NCI-H446 (cell line): ENCODE measurements around the gene ATP8B4.
A peak's percentile ranks its signal among the peaks of the same experiment; 100 is the strongest.
"Not testable (repeated sequence)": the region's sequence is repeated elsewhere in the genome, so short reads cannot be mapped to it uniquely, and the experiment has no call there.

Source experiments
- DNase-seq, 2 experiments: peaks; one replicate each; lab custom pipeline; 2025; lab: John Stamatoyannopoulos, UW

Gene ATP8B4, protein sequence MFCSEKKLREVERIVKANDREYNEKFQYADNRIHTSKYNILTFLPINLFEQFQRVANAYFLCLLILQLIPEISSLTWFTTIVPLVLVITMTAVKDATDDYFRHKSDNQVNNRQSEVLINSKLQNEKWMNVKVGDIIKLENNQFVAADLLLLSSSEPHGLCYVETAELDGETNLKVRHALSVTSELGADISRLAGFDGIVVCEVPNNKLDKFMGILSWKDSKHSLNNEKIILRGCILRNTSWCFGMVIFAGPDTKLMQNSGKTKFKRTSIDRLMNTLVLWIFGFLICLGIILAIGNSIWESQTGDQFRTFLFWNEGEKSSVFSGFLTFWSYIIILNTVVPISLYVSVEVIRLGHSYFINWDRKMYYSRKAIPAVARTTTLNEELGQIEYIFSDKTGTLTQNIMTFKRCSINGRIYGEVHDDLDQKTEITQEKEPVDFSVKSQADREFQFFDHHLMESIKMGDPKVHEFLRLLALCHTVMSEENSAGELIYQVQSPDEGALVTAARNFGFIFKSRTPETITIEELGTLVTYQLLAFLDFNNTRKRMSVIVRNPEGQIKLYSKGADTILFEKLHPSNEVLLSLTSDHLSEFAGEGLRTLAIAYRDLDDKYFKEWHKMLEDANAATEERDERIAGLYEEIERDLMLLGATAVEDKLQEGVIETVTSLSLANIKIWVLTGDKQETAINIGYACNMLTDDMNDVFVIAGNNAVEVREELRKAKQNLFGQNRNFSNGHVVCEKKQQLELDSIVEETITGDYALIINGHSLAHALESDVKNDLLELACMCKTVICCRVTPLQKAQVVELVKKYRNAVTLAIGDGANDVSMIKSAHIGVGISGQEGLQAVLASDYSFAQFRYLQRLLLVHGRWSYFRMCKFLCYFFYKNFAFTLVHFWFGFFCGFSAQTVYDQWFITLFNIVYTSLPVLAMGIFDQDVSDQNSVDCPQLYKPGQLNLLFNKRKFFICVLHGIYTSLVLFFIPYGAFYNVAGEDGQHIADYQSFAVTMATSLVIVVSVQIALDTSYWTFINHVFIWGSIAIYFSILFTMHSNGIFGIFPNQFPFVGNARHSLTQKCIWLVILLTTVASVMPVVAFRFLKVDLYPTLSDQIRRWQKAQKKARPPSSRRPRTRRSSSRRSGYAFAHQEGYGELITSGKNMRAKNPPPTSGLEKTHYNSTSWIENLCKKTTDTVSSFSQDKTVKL

DNA sequence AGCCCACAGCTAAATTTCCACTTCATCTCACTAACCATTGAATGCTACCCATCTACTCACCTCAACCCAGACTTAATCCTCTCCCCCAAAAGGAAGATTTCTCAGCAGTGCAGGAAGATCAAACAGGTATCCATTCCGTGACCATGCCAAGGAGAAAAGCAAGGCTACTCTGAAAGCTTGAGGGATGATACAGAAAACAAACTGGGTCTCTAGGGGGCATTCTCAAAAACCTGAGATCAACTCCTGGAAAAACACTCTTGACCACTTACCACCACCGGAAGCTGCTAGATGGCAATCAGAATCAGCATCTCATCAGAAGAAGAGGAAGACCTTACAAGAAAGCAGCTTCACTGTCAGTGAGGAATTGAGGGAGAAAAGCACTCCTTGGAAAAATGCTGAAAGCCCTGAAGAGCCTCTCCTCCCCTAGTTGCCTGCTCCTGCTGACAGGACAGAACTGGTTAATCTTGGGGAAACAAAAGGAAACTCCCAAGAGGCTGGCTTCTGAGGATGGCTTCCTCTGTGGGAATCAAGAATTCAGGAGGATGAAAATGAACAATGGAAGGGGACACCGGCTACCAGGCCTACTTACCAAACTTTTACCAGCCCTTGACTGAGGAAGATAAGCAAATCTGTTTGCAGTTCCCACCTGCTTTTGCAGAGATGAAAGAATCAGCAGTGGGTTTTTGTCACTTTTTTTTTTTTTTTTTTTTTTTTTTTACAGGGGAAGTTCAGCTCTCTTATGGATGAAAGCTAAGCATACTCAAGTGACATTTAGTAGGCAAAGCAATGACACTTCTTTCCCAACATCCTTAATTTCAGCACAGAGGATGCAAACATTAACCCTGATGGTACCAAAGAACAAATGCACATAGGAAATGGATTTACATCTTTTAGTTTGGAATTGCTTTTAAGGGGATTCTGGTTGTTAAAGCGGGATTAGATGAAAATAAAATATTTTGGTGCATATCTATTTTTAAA, at the start of gene ATP8B4:
ATP8B4 (minus strand) TSS at position 171 of the 978 bp plus-strand sequence. CDS start 12,267 bp downstream, outside the sequence.
- DNase-seq = no peak

DNA sequence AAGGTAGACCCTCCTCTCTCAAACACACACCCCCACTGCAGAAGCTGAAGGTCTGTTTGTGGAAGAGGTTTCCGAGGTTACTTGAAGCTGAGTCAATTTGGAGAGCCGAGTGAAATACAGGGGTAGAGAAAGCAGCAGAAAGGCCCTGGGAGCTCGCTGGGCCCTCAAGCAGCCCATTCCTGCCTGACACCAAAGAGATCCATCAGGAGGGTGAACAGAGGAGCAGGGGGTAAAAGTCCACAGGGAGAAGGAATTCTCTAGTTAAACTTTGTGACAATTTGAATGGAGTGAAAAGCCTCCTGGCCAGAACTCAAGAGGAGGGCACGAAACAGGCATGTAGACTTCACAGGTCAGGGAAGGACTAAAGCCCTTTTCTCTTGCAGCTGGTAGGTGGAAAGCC, 49.3 kb upstream of the ATP8B4 start:
- DNase-seq = no peak

DNA sequence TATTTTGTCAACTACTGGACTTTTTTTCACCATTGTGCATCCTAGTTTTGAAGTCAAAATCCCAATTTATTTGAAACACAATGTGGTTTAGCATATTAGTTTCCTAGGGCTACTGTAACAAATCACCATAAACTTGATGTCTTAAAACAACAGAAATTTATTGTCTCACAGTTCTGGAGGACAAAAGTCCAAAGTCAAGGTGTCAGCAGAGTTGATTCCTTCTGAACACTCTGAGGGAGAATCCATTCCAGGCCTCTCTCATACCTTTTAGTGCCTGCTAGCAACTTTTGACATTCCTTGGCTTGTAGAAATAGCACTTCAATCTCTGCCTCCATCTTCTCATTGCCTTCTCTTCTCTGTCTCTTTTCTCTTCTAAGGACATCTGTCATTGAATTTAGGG, 48.1 kb upstream of the ATP8B4 start:
- no peak for DNase-seq

DNA sequence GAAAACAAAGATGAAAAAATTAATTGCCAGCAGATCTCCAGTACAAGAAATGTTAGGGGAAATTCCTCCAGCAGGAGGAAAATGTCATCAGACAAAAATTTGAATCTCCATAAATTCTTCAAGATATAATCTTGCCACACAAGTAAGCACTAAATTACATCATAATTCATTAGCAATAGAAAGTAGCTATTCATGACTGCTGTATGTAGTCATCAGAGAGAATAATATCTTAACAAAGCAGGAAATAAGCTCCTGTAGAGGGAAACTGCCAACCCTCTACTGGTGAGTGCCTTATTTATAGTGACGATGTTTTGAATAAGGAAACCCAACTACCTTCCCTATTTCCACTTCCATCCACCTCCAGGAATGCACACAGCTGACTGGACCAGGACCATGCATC, 47.2 kb upstream of the ATP8B4 start:
- no peak for DNase-seq

DNA sequence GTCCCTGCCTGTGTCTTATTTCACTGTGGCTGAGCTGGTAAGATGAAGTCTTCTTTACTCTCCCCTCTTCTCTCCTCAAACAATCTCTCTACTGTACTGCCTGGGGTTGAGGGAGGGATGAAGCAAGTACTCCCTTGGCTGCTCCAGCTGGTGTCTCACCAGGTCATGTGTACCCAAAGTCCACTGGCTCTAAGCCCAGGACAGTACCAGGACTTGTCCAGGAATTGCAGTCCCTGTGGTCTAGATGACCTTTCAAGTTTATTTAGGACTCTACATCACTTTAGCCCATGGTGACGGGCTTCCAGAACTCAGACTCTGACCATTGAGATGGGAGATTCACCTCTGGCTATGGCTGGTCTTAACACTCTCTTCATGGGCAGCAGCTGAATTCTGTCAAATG, 45.4 kb upstream of the ATP8B4 start:
- DNase-seq = no peak

DNA sequence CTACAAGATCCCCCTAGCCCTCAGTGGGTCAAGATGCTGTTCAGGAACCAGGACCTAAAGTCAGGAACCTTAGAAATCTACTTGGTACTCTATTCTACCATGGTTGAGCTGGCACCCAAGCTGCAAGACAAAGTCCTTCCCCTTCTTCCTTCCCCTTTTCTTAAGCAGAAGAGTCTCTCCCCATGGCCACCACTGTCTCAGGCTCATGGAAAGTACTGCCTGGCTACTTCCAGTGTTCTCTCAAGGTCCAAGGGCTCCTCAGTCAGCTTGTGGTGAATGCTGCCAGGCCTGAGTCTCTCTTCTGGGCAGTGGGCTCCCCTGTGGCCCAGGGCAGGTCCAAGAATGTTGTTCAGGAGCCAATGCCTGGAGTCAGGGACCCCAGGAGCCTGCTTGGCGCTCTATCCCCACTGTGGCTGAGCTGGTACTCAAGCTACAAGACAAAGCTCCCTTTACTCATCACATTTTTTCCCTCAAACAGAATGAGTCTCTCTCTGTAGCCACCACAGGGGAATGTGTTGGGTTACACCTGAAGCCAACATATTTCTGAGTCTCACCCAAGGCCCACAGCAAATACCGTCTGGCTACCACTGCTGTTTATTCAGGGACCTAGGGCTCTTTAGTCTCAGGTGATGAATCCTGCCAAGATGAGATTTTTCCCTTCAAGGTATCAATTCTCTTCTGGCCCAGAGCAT, 44.8 kb upstream of the ATP8B4 start:
- DNase-seq = no peak

DNA sequence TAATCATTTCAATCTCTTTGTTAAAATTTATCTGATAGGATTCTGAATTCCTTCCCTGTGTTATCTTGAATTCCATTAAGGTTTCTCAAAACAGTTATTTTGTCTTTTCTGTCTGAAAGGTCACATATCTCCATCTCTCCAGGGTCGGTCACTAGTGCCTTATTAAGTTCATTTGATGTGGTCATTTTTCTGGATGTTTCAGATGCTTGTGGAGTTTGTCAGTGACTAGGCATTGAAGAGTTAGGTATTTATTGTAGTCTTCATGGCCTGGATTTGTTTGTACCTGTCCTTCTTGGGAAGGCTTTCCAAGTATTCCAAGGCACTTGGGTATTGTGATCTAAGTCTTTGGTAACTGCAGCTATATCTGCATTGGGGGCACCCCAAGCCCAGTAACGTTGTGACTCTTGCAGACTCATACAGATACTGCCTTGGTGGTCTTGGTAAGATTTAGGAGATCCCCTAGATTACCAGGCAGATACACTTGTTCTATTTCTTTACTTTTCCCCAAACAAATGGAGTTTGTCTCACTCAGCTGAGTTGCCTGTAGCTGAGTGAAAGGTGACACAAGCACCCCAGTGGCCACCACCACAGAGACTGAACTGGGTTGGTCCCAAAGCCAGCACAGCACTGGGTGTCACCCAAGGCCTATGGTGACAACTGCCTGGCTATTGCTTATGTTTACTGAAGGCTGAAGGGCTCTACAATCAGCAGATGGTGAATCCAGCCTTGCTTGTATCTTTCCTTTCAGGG, 44.1 kb upstream of the ATP8B4 start:
- no peak for DNase-seq

DNA sequence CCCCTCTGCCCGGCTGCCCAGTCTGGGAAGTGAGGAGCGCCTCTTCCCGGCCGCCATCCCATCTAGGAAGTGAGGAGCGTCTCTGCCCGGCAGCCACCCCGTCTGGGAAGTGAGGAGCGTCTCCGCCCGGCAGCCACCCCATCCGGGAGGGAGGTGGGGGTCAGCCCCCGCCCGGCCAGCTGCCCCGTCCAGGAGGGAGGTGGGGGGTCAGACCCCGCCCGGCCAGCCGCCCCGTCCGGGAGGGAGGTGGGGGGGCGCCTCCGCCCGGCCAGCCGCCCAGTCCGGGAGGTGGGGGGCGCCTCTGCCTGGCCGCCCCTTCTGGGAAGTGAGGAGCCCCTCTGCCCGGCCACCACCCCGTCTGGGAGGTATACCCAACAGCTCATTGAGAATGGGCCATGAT, 39.2 kb upstream of the ATP8B4 start:
- DNase-seq = not testable (repeated sequence)

DNA sequence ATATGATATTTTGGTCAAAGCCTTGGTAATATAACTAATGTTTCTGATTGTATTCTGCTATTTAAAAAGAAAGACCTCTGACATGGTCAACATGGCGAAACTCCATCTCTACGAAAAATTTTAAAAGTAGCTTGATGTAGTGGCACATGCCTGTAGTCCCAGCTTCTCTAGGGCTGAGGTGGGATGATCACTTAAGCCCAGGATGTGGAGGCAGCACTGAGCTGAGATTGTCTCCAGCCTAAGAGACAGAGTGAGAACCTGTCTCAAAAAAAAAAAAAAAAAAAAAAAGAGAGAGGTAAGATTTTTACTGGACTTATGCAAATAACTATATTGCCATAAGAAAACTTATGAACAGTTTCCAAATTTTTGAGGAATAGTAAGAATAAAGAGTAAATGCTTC, 32.4 kb upstream of the ATP8B4 start:
- no peak for DNase-seq

DNA sequence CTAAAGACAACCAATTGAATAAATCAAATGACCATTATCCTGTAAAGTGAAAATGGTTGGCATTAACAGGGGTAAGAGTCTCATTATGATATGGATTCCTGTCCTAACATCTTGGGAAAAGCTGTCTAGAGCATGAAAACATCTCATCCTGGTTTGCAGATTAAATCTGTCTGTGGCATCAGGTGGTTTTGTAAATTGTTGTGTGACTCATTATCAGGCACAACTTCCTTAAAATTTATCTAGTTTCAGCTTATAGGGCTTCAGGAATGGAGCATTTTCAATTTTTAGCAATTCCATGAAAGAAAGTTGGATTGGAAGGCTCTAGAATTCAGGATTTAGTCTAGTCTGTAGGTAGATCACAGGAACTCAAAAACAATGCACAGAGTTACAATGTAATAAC, 31.8 kb upstream of the ATP8B4 start:
- DNase-seq = no peak

DNA sequence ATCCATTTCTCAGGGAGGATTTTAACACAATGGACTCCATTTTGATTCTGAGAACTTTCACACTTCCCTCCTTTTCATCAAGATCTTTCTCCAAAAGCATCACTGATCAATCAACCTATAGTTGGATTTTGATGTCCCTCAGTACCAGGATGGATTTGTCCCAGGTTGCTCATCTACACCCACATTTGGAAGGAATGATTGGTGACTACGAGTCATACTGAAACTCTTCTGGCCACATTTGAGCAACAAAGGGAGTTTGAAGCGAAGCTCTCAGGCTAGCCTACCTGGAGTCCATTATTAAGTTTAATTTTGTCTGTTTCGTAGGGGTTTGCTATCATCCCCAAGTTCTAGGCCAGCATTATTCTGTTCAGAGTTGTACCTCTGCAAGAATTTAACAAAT, 31.3 kb upstream of the ATP8B4 start:
- DNase-seq = no peak

DNA sequence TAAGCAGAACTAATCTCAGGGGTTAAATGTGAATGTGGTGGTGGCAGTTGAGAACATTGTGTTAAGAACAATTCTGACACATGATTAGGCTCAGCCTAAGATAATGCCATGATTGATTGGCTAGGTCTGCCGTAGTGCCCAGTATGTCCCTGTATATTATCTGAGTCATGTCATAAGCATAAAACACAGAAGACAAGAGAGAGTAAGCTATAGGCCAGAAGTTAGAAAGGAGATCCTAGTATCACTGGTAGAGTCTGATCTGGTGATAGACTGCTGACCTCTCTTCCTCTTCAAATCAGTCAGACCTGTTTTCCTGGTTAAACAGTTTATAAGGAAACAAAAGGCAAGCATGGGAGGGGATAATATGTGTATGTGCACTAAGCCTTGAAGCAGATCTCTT, 30.1 kb upstream of the ATP8B4 start:
- DNase-seq = no peak

DNA sequence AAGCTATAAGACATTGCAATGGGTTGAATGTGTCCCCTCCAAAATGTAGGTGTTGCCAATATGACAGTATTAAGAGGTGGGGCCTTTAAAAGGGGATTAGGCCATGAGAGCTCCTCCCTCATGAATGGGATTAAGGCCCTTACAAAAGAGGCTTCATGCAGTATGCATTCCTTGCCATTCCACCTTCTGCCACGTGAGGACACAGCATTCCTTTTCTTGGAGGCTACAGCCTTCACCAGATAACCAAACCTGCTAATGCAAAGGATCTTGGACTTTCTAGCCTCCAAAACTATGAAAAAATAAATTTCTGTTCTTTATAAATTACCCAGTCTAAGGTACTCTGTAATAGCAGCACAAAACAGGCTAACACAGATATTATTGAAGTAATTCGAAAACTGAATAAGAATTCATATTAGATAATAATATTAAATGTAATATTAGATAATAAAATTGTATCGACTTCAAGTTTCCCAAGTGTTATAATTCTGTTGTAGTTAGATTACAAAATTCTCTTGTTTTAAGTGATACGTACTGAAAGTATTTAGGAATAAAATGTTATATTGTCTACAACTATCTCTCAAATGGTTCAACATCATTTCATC, 29.4 kb upstream of the ATP8B4 start:
- DNase-seq = peak in 1 of 2 experiments; percentile 58

DNA sequence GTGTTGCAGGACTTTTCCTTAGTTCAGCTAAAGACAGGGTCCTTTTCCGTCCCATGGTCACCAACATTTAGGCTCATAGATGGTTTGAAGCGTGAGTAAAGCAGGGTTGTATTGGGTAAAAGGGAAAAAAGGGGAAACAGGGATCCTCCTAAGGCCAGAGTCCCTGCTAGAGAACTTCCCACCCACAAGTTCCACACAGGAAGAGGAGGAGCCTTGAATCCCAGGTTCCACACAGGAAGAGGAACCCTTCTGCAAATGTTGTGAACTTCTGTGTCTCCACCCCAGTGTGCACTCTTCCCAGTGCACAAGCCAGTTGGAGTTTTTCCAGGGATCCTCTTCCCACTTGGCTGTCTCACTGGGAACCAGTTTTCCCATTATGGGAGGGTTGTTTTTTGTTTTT, 27.6 kb upstream of the ATP8B4 start:
- DNase-seq = peak in 1 of 2 experiments; percentile 15

DNA sequence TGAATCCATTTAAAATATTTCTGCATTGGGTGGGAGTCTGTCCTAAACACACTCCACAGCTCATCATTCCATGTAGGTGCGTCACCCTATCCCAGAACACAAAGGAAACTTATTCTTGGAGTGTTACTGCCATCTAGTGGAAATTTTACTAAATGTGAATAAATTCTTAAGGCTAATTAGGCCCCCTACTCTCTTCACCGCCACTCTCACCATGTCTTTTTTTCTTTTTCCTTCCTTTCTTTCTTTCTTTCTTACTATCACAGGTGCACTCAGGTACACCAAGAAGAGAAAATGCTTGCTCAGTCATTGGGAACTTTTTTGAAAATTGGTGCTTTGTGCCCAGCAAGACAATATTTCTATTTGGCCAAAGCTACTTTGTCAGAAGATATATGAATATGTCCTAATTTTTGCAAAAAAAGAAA, 26.4 kb upstream of the ATP8B4 start:
- DNase-seq = peak; percentile 64 to 81

DNA sequence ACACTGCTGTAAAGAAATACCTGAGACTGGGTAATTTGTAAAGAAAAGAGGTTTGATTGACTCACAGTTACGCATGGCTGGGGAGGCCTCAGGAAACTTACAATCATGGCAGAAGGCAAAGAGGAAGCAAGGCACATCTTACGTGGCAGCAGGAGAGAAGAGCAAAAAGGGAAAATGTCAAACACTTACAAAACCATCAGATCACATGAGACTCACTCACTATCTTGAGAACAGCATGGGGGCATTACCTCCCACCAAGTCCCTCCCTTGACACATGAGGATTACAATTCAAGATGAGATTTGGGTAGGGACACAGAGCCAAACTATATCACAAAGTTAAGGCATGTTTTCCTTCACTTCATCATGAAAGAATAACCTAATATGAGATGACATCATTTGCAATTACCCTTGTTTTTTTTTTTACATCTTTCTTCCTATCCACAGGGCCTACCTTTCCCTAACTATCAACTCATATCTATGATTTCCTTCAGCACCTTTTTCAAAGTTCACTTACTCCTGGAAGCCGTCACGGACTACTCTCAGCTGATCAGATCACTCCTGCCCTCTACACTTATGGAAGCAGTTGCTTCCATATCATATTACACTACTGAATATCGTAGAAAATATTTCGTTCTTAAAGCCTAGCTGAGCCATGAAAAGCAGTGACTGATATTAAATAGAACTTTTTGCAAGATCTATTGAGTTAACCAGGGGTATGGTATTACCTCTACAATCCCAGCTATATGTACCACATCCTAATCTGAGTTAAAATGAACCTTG, 25.5 kb upstream of the ATP8B4 start:
- DNase-seq = no peak

DNA sequence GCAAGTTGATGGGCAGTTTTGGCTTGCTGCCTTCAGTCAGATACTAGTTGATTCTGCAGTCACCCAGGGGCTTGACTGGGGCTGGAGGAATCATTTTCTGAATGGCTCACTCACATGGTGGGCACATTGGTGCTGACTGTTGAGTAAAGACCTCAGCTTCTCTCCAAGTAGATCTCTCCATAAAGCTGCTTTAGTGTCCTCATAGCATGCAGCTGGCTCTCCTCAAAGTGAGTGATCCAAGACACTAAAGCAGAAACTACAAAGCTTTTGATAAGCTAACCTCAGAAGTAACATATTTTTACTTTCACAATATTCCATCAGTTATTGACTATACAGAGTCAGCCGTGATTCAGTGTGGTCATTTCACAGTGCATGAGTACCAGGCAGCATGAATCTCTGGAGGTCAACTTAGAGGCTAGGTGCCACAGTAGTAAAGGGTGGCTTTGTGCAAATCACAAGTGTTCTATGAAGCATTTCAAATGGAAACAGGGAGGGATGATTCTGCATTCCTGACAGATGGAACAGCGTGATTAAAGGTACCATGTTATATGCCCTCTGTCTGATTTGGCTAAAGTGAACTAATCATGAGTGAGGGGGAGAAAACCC, 24.3 kb upstream of the ATP8B4 start:
- DNase-seq = no peak

DNA sequence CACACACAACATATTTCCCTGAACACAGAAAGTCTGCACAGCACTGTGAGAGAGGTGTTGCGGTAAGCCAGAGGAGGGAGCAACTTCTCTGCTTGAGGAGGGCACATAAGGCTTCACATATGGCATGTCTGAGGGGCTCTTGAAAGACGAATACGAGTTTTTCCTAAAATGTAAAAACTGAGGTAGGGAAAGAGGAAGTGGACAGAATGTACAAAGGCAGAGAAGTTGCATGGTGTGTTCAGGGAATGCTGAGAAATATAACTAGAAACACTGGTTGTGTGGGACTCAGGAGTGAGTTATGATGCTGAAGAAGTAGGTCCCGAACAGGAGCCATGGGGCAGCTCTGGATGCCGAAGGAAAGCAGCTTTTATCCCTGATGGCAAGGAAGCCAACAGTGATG, 22.8 kb upstream of the ATP8B4 start:
- no peak for DNase-seq
